Mammary epithelial cell (primary cell): Measurements from ENCODE around the gene MSMO1.

Experiments
- EZH2 ChIP-seq: IDR thresholded peaks from 2 replicates; pipeline ENCODE4 v1.6.1; 2012; ENCODE audit warnings: low read length, inconsistent platforms, borderline replicate concordance
- TF ChIP-seq, protein P1 (sequence below), 2 donors: IDR thresholded peaks in 1 of 2; conservative IDR thresholded peaks in 1 of 2; 2 replicates each; pipeline ENCODE4 v1.5.1; 2011 to 2012; ENCODE audit warnings: inconsistent platforms in 2 of 2, low read length in 2 of 2, mild to moderate bottlenecking in 2 of 2, control low read depth in 1 of 2, low read depth in 1 of 2; ENCODE audit not compliant: insufficient read depth in 1 of 2; ENCODE audit errors: extremely low read depth in 1 of 2

DNA sequence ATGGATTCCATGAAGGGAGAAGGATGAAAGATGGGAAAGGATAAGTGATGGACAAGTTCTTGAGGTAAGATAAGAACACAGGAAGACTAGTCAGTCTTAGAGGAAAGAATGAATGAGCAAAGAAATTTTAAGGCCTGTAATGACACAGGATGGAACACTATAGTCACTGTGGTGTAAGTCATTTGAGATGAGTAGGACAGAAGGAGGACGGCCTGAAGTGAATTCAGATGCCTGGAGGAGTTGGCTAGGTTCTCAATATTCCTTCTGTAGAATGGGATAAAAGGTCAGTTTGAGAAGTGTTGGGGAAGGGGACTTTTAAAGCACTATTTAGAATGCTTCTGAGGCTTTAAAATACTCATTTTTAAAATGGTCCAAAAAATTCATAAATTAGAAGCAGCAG is 3.9 kb downstream of the MSMO1 start:
- no peak for TF ChIP-seq EZH2
- TF ChIP-seq, protein P1, sequence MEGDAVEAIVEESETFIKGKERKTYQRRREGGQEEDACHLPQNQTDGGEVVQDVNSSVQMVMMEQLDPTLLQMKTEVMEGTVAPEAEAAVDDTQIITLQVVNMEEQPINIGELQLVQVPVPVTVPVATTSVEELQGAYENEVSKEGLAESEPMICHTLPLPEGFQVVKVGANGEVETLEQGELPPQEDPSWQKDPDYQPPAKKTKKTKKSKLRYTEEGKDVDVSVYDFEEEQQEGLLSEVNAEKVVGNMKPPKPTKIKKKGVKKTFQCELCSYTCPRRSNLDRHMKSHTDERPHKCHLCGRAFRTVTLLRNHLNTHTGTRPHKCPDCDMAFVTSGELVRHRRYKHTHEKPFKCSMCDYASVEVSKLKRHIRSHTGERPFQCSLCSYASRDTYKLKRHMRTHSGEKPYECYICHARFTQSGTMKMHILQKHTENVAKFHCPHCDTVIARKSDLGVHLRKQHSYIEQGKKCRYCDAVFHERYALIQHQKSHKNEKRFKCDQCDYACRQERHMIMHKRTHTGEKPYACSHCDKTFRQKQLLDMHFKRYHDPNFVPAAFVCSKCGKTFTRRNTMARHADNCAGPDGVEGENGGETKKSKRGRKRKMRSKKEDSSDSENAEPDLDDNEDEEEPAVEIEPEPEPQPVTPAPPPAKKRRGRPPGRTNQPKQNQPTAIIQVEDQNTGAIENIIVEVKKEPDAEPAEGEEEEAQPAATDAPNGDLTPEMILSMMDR (conservative IDR thresholded peaks at IDR 0.05 in 1 of 2, IDR thresholded peaks at IDR 0.05 in 1 of 2; ENCODE audit: extremely low read depth in 1 of 2, insufficient read depth in 1 of 2, low read depth in 1 of 2, low read length in 2 of 2) = no peak
